GM12872 (cell line): Measurements from ENCODE around the gene TMEM187.

ENCODE experiments used
- TF ChIP-seq, protein P1 (sequence below): IDR thresholded peaks from 3 replicates; pipeline ENCODE4 v1.5.1; 2011; ENCODE audit warnings: low read depth, mild to moderate bottlenecking, low read length, moderate library complexity; ENCODE audit not compliant: insufficient read depth

TMEM187 gene

DNA sequence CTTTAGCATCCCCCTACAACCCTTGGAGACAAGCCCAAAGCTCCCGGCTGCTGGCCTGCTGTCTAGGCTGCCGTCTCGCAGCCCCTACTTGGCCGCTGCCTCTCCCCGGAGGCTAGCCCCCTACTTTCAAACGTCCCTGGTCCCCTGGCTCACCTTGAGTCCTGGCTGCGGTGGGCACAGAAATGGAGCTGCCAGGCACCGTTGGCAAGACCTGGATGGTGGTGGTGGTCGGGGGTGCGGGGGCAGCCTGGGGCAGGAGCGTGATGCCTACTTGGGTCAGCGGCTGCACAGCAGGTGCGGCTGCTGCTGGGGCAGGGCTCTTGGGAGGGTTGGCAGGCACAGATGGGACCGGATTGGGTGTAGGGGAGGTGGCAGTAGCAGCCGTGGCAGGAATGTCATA is 12.9 kb upstream of the TMEM187 start:
- TF ChIP-seq, protein P1, sequence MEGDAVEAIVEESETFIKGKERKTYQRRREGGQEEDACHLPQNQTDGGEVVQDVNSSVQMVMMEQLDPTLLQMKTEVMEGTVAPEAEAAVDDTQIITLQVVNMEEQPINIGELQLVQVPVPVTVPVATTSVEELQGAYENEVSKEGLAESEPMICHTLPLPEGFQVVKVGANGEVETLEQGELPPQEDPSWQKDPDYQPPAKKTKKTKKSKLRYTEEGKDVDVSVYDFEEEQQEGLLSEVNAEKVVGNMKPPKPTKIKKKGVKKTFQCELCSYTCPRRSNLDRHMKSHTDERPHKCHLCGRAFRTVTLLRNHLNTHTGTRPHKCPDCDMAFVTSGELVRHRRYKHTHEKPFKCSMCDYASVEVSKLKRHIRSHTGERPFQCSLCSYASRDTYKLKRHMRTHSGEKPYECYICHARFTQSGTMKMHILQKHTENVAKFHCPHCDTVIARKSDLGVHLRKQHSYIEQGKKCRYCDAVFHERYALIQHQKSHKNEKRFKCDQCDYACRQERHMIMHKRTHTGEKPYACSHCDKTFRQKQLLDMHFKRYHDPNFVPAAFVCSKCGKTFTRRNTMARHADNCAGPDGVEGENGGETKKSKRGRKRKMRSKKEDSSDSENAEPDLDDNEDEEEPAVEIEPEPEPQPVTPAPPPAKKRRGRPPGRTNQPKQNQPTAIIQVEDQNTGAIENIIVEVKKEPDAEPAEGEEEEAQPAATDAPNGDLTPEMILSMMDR: no peak

- TF ChIP-seq, protein P1: no peak
These were observed 12.5 kb upstream of the TMEM187 start for GRCh38 chrX:153960077-153960476.

DNA sequence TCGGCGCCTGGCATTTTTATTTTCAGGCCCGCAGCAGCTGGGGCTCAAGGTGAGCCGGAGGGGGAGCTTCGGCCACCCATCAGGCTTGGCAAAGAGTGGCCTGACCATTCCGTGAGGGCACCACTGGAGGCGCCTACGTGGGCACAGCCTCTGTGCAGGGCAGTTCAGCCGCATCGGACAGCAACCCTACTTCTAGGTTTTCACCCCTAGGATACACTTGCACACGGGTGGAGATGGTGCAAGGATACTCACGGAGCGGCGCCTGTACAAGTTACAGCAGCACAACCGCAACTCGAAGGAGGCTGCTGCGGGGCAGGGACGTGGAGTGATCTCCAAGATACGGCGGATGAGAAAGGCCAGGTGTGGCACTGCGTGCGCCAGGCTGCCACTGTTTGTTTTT is 11.8 kb upstream of the TMEM187 start:
- TF ChIP-seq, protein P1: no peak

- TF ChIP-seq, protein P1: no peak
These were observed 11.3 kb upstream of the TMEM187 start for GRCh38 chrX:153961292-153961691.

DNA sequence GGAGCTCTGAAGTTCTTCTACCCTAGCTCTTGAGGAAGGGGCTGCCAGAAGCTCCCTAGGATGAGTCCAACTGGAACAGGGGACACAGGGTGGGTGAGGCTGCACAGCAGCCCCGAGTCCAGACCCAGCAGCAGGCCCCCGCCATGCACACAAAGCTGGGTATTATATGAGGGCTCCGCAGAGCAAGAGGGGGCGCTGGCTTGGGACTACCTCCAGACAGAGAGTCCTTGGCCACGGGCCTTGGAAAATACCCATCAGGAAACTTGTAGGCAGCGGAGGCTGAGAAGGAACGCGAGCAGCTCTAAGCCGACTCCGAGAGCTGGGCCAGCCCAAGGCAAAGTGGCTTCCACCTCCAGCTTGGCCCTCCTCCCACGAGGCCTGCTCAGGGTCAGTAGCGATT is 9.0 kb upstream of the TMEM187 start:
- TF ChIP-seq, protein P1: no peak

DNA sequence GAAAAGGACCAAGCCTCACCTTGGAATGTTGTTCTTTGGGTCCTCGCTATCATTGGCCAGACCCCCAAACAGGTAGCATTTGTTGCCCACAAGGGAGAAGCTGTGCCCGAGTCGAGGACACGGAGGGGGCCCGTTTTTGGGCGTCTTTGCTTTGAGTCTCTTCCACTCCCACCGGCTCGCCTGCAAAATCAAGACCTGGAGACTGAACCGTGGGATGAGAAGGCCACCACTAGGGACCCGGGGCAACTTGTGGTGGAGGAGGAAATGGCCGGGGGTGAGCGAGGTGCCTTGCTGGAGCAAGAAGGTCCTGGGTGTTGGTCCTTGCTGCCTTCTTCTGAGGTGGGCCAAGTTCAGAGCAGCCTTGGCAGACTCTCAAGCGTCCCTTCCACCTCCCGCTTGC is 8.4 kb upstream of the TMEM187 start:
- TF ChIP-seq, protein P1: no peak

DNA sequence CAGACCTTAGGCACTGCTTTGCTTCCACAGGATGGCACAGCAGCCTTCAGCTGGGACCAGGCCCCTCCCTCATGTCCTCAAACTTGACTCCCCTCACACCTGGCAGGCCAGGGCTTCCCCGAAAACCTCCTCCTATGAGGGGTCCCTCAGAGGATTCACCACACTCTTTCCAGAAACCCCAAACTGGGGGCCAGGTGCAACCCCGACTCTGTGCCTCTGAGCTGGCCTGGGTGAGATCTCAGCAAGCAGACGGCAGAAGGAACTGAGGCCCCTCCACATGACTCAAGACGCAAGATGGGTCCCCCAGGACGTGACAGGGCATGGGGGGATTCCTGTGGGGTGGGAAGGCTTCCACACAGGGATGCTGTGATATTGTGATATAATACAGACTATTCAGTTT is 7.1 kb upstream of the TMEM187 start:
- TF ChIP-seq, protein P1: no peak

DNA sequence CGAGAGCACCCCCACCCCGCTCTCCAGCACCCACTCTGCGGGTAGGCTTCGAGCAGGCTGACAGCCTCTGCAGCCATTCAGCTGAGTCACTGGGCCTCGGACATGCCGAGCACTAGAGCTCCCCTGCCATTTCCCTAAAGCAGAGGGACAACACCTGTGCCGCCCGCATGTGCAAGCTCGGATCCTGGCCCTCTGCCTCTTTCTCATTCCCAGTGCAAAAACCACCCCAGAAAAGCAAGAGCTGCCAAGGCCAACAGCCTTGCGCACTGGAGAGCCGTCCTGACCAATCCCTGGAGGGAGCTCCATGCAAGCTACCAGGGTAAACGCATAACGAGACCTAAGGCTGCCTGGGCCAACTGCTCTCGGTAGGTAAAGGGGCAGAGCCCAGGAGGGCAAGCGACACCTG is 6.3 kb upstream of the TMEM187 start:
- TF ChIP-seq, protein P1: no peak
